K562 treated with DMSO at 1 percent for 24 hours (cell line): ENCODE results near the gene P4HB. TPM values are rescaled to one million over a fixed set of nuclear protein-coding genes. Genes with fewer than 3 reads are reported as not detected.

Experiments used
- total RNA-seq: library from RNA; unstranded; fragments of 300-600 nt; gene quantifications from 2 replicates; pipeline ENCODE4 v1.2.3, GENCODE V29; 2022; ENCODE audit warnings: low read depth; ENCODE audit not compliant: insufficient read depth

The P4HB gene
- total RNA-seq, result 656 and 712 TPM in 2 replicates

DNA sequence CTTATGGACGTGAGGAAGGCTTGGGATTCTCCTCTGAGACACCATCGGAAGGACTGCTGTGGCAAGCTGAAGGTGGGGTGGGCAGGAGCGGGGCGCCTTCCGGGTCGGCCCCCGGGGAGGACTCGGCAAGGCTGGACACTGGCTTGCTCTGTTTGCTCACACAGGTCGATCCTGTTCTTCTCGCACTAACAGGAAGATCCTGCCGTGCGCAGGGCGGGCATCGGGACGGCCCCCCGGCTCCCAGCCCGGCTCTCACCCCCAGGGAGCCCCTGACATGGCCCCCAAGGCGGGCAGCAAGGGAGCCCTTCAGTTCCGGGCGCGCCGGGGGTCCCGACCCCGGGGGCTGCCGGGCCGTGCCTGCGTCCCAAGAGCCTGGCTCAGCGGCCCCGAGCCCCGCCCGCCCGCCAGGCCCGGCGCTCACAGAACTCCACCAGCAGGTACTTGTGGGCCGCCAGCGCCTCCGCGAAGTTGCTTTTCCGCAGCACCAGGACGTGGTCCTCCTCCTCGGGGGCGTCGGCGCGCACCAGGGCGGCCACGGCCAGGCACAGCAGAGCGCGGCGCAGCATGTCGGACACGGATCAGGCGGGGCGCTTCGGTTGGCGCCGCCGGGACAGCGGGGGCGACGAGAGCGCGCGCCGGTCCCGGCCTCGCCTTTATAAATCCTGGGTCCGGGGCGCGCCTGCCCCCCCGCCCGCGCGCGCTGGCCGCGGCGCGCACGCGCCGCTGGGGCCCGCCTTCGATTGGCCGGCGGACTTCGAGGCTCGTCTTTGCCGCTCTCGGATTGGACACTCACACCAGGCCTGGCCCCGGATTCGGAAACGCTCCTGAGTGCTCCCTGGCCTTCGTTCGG, at the start of gene P4HB:
P4HB (minus strand) TSS at position 630 of the 850 bp plus-strand sequence; CDS start at position 566, 64 bp downstream.

DNA sequence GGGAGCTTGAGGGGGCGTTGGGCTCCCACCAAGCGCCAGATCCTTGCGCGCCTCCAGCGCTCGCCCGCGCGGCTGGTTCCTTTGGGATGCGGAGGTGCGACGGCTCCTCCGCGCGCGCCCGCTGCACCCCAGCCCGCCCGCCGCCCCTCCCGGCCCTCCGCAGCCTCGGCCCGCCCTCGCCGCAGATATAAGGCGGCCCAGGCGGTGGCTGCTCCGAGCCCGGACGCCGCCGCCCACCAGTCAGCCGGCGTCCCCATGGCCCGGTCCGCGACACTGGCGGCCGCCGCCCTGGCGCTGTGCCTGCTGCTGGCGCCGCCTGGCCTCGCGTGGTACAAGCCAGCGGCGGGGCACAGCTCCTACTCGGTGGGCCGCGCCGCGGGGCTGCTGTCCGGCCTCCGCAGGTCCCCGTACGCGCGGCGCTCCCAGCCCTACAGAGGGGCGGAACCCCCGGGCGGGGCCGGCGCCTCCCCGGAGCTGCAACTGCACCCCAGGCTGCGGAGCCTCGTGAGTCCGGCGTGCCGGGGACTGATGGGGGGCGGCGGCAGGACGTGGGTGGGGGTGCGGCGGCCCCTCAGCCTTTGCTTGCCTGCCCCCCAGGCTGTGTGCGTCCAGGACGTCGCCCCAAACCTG, 41.8 kb upstream of the P4HB start, which contains the start of gene NPB:
NPB (plus strand) TSS at position 216 of the 630 bp plus-strand sequence; CDS start at position 256, 40 bp downstream.

DNA sequence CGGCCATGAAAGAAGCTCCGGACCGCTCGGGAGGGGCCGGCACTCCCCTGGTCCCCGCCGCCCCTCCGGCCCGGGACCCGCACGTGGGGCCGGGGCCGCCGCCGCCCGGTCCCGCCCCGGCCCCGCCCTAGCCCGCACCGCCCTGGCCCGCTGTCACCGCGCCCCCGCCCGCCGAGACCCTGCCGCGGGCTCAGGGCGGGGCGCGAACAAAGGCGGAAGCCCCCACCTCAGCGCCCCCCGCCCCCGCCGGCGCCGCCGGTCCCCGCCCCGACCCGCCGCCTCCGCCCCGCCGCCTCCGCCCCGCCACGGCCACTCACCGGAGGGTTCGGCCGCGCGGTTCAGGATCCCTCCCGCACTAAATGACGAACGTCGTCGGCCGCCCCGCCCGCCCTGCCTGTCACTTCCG, 10.6 kb upstream of the P4HB start, which contains the start of gene ARHGDIA:
ARHGDIA (minus strand) TSS at position 357 of the 406 bp plus-strand sequence. CDS start 1,407 bp downstream, outside the sequence.

DNA sequence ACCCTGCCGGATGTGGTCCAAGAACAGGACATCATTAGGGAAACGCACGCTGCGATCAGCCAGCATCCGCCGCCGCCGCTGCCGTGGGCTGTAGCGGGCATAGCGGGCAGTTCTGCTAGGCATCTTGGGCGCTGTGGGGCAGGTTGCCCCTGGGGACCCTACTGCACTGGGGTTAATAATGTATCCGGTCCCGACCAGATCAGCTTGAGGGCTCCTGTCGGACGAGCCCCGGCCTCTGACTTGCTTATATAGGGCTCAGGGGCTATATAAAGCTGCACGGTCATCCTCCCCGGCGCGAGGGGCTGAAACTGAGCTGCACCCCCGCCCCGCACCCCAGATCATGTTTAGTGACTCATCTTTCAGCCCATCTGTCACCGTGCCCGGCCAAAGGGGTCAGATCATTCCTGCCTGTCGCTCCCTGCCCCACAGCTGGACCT, 25.5 kb downstream of the P4HB start, which contains the start of gene PPP1R27:
PPP1R27 (minus strand) TSS at position 220 of the 437 bp plus-strand sequence; CDS start at position 123, 97 bp downstream.

DNA sequence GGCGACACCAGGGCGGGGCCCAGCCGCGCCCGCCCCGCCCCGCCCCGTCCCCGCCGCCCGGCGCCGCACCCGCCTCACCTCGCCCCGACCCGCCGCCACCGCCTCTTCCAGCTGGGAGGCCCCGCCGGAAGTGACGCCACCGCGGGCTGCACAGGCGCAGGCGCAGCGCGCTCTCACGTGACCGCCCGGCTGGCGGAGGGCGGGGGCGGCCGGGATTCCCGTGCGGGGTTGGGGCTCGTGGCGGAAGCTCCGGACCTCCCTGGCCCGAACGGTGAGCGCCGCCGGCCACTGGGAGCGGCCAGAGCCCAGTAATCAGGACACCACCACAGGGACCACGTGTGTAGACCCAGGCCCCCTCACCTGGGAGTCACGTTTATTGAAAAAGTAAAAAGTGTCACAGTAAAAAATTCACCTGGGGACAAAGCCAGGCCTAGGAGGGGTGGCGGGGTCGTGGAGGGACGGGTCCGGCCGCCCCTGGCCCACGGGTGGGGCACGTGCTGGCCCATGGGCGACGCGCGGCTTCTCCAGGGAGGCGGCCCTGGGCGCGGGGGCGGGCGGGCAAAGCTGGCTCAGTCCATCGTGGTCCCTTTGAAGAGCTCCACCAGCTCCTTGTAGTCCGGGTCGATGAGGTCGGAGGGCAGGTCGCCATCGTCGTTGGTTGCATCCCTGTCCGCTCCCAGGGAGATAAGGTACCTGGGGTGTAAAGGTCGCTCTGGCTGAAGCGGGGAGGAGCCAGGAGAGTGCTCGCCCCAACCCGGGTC, 27.0 kb downstream of the P4HB start, which contains the start of gene MCRIP1:
MCRIP1 (minus strand) TSS at position 132 of the 761 bp plus-strand sequence. CDS start 8,785 bp downstream, outside the sequence.

DNA sequence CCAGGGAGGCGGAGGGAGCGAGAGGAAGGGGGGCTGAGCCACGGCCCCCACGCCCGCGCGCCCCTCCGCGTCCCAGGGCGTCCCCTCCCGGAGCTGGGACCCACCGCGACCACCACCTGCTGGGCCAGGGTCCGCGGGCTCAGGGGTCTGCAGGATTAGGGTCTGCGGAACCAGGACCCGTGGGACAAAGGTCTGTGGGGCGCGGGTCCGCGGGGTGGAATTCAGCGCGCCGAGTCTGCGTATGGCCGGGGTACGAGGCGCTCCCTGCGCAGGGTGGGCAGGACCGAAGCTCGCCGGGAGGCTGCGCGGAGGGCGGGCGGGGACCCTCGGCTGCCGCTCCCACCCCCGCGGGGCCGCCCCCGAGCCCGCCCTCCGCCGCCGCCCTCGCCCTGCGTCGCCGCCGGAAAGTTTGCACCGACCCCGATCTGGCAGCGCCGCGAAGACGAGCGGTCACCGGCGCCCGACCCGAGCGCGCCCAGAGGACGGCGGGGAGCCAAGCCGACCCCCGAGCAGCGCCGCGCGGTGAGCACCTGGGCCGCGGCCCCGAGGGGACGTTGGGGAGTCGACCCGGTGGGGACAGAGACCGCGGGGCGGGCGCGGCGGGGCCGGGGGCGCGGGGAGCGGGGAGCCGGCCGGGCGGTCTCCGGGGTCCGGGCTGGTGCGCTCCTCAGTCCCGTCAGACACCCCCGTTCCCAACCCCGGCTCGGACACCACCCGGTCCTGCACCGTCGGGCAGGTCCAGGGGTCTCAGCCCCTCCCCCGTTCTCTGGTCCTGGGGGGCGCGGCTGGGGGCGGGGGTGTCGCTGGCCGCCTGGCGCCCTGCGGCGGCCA, 56.4 kb downstream of the P4HB start, which contains the start of gene GCGR:
GCGR (plus strand) TSS at position 423 of the 831 bp plus-strand sequence. CDS start 4,869 bp downstream, outside the sequence.

Other genes with a start within 250 kb of the P4HB start
- 121 and 124 TPM in 2 replicates for gene NPLOC4, start 223.4 kb downstream of the P4HB start, total RNA-seq
- gene TSPAN10, start 223.3 kb downstream of the P4HB start, total RNA-seq, result 0.95 and 1.4 TPM in 2 replicates
- not detected in 2 replicates for gene PDE6G, start 204.0 kb downstream of the P4HB start, total RNA-seq
- 131 and 152 TPM in 2 replicates for gene OXLD1, start 193.9 kb downstream of the P4HB start, total RNA-seq
- 38.7 and 44.1 TPM in 2 replicates for gene CCDC137, start 193.8 kb downstream of the P4HB start, total RNA-seq
- gene ARL16, start 176.7 kb downstream of the P4HB start, total RNA-seq, result 23.5 and 24.0 TPM in 2 replicates
- gene HGS, start 176.5 kb downstream of the P4HB start, total RNA-seq, result 113 and 135 TPM in 2 replicates
- gene MRPL12, start 157.2 kb downstream of the P4HB start, total RNA-seq, result 103 and 127 TPM in 2 replicates
- gene SLC25A10, start 148.3 kb downstream of the P4HB start, total RNA-seq, result 86.5 and 86.6 TPM in 2 replicates
- gene GCGR, start 56.4 kb downstream of the P4HB start, total RNA-seq, result not detected in 2 replicates
- 252 and 259 TPM in 2 replicates for gene MCRIP1, start 27.2 kb downstream of the P4HB start, total RNA-seq
- 1.0 TPM in 1 of 2 replicates, not detected in the other for gene PPP1R27, start 25.5 kb downstream of the P4HB start, total RNA-seq
- 324 and 357 TPM in 2 replicates for gene ARHGDIA, start 10.8 kb upstream of the P4HB start, total RNA-seq
- 140 and 157 TPM in 2 replicates for gene ALYREF, start 31.1 kb upstream of the P4HB start, total RNA-seq
- 618 and 662 TPM in 2 replicates for gene ANAPC11, start 31.2 kb upstream of the P4HB start, total RNA-seq
- 3.9 and 5.7 TPM in 2 replicates for gene NPB, start 41.7 kb upstream of the P4HB start, total RNA-seq
- gene PCYT2, start 50.9 kb upstream of the P4HB start, total RNA-seq, result 51.5 and 62.4 TPM in 2 replicates
- 49.3 and 56.8 TPM in 2 replicates for gene SIRT7, start 57.6 kb upstream of the P4HB start, total RNA-seq
- gene MAFG, start 67.2 kb upstream of the P4HB start, total RNA-seq, result 57.8 and 60.4 TPM in 2 replicates
- gene PYCR1, start 76.8 kb upstream of the P4HB start, total RNA-seq, result 194 and 235 TPM in 2 replicates
- gene MYADML2, start 86.7 kb upstream of the P4HB start, total RNA-seq, result not detected in 2 replicates
- 6.4 and 9.9 TPM in 2 replicates for gene NOTUM, start 100.7 kb upstream of the P4HB start, total RNA-seq
- 43.2 and 43.6 TPM in 2 replicates for gene ASPSCR1, start 117.1 kb upstream of the P4HB start, total RNA-seq
- 146 and 169 TPM in 2 replicates for gene CENPX, start 162.3 kb upstream of the P4HB start, total RNA-seq
- gene LRRC45, start 162.8 kb upstream of the P4HB start, total RNA-seq, result 14.3 and 16.2 TPM in 2 replicates
- gene RAC3, start 171.1 kb upstream of the P4HB start, total RNA-seq, result 64.4 and 76.8 TPM in 2 replicates
- 391 and 415 TPM in 2 replicates for gene DCXR, start 177.2 kb upstream of the P4HB start, total RNA-seq
- 33.5 and 41.3 TPM in 2 replicates for gene RFNG, start 191.3 kb upstream of the P4HB start, total RNA-seq
- gene GPS1, start 191.4 kb upstream of the P4HB start, total RNA-seq, result 156 and 180 TPM in 2 replicates
- 220 and 240 TPM in 2 replicates for gene DUS1L, start 205.3 kb upstream of the P4HB start, total RNA-seq
- 161 and 174 TPM in 2 replicates for gene FASN, start 237.7 kb upstream of the P4HB start, total RNA-seq